Placental epithelial cell (primary cell): Measurements from ENCODE around the gene HPX. TPM values are rescaled to one million over a fixed set of nuclear protein-coding genes. Genes with fewer than 3 reads are reported as not detected.

Source experiments
- total RNA-seq: library from RNA; depleted of rRNA; stranded (reverse); fragments of >200 nt; gene quantifications from 2 replicates; pipeline ENCODE4 v1.2.3, GENCODE V29; 2012

Gene HPX, protein sequence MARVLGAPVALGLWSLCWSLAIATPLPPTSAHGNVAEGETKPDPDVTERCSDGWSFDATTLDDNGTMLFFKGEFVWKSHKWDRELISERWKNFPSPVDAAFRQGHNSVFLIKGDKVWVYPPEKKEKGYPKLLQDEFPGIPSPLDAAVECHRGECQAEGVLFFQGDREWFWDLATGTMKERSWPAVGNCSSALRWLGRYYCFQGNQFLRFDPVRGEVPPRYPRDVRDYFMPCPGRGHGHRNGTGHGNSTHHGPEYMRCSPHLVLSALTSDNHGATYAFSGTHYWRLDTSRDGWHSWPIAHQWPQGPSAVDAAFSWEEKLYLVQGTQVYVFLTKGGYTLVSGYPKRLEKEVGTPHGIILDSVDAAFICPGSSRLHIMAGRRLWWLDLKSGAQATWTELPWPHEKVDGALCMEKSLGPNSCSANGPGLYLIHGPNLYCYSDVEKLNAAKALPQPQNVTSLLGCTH
- 0.87 and 2.4 TPM in 2 replicates for total RNA-seq

DNA sequence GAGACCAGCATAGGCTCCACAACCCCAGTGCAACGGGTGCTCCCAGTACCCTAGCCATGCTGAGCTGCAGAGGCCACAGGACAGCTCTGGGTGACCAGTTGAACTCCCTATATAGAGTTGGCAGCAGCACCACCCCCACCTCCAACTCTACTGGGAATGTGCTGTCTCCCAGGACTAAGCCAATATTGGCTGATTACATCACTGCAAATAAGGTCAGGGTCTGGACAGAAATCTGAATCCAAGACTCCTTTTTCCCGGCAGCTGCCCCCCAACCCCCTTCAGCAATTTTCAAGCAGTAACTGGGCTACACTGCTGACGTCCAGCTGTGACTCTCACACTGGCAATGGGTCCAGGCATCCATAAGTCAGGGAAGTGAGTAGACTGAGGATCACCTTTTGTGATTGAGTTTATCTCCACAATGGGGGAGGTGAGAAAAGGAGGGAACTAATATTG, at the start of gene HPX:
HPX (minus strand) TSS at position 82 of the 453 bp plus-strand sequence; CDS start at position 58, 24 bp downstream.

DNA sequence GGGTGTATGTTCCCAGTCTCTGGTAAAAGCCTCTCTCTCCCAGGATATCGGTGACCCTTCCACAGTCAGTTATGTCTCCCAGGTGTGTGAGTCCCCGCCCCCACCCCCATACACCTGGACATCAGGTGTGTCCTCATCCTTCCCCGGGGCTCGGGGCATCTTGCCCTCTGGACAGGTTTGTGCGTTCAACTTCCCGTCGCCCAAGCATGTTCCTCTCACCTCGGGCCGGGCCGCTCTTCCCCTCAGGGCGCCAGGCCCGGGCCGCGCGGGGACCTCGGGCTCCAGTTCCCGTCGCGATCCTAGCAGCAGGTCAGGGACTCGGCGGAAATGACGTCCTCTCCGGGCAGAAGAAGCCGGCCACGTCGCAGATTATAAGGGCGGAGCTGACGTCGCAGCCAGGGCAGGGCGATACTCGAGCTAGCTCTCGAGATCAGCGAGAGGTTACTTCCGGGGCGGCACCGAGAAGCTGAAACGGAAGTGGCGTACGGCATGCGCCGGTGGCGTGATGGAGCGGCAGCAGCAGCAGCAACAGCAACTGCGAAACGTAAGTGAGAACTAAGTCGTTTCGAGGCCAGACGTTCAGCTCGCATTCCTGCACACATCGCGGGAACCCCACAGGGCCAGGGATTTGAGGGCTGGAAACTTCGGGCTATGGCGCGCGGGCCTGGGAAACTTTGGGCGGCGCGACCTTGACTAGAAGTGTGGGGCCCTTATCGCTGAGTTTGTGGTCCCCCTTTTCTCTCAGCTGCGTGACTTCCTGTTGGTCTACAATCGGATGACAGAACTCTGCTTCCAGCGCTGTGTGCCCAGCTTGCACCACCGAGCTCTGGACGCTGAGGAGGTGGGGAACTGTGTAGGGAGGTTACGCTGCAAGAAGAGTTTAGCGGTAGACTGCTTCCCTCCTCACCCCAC, 40.5 kb upstream of the HPX start, which contains the start of the genes ARFIP2 and TIMM10B:
ARFIP2 (minus strand) TSS at position 320 of the 912 bp plus-strand sequence. CDS start 910 bp downstream, outside the sequence.
TIMM10B (plus strand) TSS at position 490 of the 912 bp plus-strand sequence; CDS start at position 506, 16 bp downstream.

DNA sequence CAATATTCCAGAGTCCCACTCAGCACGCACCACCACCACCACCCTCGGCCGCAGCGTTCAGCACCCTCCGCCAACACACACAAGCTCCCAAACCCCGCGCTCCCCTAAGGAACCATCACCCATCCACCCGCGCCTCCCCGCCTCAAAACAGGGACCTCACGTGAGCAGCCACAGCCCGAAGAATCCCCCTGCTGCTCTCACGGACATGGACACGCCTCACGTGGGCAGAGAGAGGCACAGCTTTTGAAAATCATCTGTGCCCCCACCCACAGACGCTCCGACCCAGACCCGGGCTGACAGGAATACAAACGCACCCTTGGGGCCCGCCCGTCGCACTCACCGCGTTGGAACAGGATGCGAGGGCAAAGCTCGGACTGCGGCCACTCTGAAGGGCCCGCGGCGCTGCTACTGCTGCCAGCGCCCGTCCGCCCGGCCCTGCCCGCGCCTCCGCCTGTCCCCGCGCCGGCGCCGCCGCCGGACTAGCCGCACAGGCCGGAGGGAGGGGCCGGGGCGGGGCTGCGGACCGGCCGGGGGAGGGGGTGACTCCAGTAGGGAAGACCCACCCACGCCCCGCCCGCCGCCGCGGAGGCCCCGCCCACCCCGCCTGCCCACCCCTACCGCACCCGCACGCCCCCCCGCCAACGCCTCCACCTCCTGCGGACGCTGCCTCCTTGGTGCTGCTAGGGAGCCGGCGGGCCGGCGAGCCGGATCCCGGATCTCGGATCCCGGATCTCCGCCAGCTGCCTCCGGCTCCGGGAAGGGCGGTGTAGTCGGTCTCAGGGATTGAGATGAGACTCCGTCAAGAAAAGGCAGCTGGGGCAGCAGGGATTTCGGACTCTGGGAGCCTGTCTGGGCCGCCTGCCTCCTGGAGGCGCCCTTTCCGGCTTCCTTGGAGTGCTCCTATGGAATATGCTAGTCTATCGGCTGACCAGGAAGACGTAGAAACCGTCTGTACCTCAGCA, 32.9 kb upstream of the HPX start, which contains the start of gene TRIM3:
TRIM3 (minus strand) TSS at position 491 of the 962 bp plus-strand sequence. CDS start 8,246 bp downstream, outside the sequence.

DNA sequence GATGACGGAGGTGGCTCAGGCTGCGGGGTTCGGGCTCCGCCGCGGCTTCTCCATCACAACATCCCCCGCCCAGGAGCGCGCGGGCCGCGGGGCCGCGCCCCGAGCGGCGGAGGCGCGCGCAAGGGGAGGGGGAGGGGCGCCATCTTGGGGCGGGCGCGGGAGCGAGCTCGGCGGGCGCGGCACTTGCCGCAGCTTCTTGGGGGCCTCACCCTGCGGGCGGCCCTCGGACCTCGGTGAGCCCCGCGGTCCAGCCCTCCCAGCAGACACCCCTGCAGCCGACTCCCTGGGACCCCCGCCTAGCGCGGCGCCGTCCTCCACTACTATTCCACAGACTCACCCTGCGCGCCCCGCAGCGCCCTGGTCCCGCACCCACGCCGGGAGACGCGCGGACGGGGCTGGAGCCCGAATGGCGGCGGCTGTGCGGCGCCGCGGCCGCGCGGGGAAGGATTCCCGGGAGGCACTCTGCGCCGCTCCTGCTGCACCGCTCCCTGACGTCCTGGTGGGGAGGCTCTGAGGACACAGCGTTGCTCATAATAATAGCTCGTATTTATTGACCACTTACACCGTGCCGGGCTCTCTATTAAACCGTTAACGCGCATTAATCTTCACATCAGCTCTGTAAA, 21.7 kb downstream of the HPX start, which contains the start of gene APBB1:
APBB1 (minus strand) TSS at position 86 of the 623 bp plus-strand sequence. CDS start 7,747 bp downstream, outside the sequence.

DNA sequence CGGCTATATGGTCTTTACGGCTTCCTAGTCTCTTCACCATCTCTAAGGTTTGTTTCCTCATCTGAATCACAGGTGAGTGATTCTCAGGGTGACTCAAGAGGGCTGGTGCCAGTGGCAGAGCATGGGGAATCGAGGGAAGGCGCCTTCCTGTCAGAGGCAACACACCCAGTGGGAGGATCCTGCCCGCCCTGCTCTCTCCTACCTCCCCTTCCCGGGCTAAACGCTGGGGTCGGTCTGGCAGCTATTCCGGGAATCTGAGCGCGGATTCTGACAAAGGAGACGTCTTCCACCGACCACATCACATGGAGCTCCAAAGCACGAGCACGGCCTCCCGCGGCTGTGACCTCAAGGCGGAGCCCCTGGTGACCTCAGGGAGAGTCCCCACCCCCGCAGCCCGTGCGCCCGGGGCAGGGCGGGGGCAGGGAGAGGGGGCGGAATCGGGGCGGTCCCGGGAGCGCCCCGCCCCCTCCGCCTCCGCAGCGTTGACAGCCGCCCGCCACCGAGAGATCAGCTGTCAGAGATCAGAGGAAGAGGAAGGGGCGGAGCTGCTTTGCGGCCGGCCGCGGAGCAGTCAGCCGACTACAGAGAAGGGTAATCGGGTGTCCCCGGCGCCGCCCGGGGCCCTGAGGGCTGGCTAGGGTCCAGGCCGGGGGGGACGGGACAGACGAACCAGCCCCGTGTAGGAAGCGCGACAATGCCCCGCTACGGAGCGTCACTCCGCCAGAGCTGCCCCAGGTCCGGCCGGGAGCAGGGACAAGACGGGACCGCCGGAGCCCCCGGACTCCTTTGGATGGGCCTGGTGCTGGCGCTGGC, 50.7 kb downstream of the HPX start, which contains the start of gene SMPD1:
SMPD1 (plus strand) TSS at position 570 of the 813 bp plus-strand sequence; CDS start at position 695, 125 bp downstream.

Other genes with a start within 250 kb of the HPX start
- gene OR52W1, start 241.8 kb downstream of the HPX start, total RNA-seq, result not detected in 2 replicates
- not detected in 2 replicates for gene C11orf42, start 235.4 kb downstream of the HPX start, total RNA-seq
- 22.0 and 25.4 TPM in 2 replicates for gene FHIP1B, start 206.4 kb downstream of the HPX start, total RNA-seq
- gene CNGA4, start 201.9 kb downstream of the HPX start, total RNA-seq, result 0.39 TPM in 1 of 2 replicates, not detected in the other
- not detected in 2 replicates for gene CCKBR, start 181.1 kb downstream of the HPX start, total RNA-seq
- 218 and 571 TPM in 2 replicates for gene CAVIN3, start 120.5 kb downstream of the HPX start, total RNA-seq
- 39.7 and 60.2 TPM in 2 replicates for gene SMPD1, start 50.5 kb downstream of the HPX start, total RNA-seq
- gene APBB1, start 21.9 kb downstream of the HPX start, total RNA-seq, result 42.0 and 44.8 TPM in 2 replicates
- 13.6 and 23.2 TPM in 2 replicates for gene TRIM3, start 33.0 kb upstream of the HPX start, total RNA-seq
- 69.5 and 102 TPM in 2 replicates for gene ARFIP2, start 40.3 kb upstream of the HPX start, total RNA-seq
- 26.3 and 30.3 TPM in 2 replicates for gene TIMM10B, start 40.5 kb upstream of the HPX start, total RNA-seq
- gene DNHD1, start 56.3 kb upstream of the HPX start, total RNA-seq, result 5.4 and 6.7 TPM in 2 replicates
- gene RRP8, start 162.6 kb upstream of the HPX start, total RNA-seq, result 7.5 and 10.4 TPM in 2 replicates
- 124 and 169 TPM in 2 replicates for gene ILK, start 162.8 kb upstream of the HPX start, total RNA-seq
- gene TAF10, start 171.2 kb upstream of the HPX start, total RNA-seq, result 23.6 and 35.0 TPM in 2 replicates
- 40.0 and 51.0 TPM in 2 replicates for gene TPP1, start 178.4 kb upstream of the HPX start, total RNA-seq
- gene DCHS1, start 214.8 kb upstream of the HPX start, total RNA-seq, result 0.33 and 8.2 TPM in 2 replicates
- 36.5 and 37.7 TPM in 2 replicates for gene MRPL17, start 242.4 kb upstream of the HPX start, total RNA-seq